Activated CD4-positive, alpha-beta T cell treated with anti-CD3 and anti-CD28 coated beads, Interleukin-2, amount 50 U/mL, for 4 hours (primary cell): Measurements from ENCODE around the gene STARD3.

Experiments used
- DNase-seq, 2 experiments: peaks; one replicate each; pipeline ENCODE4 v3.0.0-alpha.2; 2020

STARD3 gene

DNA sequence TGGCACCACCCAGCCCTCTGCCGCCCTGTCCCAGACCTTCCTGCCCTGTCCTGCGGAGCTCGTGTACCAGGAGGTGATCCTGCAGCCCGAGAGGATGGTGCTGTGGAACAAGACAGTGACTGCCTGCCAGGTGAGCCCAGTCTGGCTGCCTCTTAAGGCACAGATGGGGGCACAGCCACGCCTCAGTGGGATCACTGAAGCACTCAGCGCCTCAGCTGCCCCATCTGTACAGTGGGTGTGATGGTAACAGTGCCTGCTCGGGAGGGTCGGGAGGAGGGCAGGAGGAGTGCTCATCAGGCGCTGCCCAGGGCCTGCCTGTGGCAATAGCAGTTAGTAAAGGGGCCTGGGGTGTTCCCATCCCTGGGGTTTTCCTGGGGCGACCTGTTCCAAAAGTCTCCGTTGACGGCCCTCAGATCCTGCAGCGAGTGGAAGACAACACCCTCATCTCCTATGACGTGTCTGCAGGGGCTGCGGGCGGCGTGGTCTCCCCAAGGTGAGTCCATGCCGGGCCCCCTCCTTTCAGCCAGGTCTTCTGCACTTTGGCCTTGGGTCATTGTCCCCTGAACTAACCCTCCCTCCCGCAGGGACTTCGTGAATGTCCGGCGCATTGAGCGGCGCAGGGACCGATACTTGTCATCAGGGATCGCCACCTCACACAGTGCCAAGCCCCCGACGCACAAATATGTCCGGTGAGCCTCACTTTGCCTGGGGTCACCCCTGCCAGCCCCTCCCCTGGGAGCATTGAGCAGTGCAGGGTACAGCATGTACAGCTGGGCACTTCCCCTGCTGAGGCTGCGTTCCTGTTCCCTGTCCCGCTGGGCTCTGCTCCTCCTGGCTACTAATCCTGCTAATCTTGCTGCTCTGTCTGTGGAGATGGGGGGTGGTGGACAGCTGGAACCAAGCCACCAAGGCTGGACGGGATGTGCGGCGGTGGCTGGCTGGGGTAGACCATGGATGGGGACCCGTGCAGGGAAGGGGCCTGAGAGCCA, 23.7 kb downstream of the STARD3 start:
- DNase-seq = no peak

GRCh38 chr17:39661744-39662541, 25.0 kb downstream of the STARD3 start:
- no peak for DNase-seq

GRCh38 chr17:39662551-39663339, 25.8 kb downstream of the STARD3 start:
- no peak for DNase-seq

GRCh38 chr17:39663340-39663687, 26.4 kb downstream of the STARD3 start:
- no peak for DNase-seq

DNA sequence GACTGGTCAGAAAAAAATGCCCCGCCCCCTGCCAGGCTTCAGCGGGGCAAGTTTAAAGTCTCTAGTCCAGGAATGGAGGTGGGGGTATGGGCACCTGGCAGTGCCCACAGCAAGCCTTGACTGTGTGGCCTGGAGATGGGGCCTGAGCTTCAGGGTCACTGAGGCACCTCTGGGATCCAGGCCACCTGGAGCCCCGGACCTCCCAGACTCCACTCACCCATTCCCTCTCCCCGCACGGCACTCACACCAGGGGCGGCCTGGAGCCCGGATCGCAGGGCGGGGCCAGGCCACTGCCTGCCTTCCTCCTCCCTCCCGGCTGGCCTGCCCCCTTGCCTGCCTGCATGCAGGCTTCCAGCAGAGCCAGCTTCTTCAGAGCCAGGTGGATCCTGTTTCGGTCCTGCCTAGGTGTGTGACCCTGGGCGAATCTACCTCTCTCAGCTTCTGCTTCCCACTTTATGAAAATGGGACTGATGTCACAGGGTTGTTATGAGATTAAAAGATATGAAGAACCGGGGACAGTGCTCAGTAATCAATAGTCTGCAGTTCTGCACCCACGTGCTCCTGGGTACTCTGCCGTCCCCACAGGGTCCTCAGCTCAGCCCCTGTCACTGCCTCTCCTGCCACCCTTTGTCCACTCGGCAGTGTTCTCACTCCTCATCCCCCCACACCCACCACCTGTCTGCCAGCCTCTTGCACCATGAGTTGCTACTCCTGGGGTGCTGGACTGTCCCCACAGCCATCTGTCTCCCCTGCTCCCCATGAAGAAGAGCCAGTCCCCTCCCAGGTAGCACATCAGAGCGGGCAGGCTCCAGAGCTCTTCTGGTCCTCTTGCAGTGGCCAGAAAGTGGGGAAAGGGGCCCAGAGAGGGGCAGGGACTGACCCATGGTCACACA, 27.0 kb downstream of the STARD3 start:
- no peak for DNase-seq

GRCh38 chr17:39664581-39665561, 27.9 kb downstream of the STARD3 start, which contains the start of gene TCAP:
Gene TCAP (plus strand): TSS chr17:39665349. CDS start chr17:39665360, 11 bp downstream.
- no peak for DNase-seq

- DNase-seq = no peak
Observed at GRCh38 chr17:39665642-39666224, 28.8 kb downstream of the STARD3 start.

DNA sequence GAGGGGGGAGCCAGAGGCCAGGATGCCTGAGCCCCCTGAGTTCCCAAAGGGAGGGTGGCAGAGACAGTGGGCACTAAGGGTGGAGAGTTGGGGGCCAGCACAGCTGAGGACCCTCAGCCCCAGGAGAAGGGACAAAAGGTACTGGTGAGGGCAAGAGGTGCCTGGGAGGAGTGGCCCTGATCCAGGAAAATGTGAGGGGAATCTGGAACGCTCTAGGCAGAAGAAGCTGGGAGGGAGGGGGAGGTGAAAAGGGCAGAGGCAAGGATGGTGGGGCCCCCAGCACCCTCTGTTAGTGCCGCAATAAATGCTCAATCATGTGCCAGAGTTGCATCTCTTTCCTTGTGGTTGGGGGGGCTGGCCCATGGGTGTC, 29.3 kb downstream of the STARD3 start:
- no peak for DNase-seq

DNA sequence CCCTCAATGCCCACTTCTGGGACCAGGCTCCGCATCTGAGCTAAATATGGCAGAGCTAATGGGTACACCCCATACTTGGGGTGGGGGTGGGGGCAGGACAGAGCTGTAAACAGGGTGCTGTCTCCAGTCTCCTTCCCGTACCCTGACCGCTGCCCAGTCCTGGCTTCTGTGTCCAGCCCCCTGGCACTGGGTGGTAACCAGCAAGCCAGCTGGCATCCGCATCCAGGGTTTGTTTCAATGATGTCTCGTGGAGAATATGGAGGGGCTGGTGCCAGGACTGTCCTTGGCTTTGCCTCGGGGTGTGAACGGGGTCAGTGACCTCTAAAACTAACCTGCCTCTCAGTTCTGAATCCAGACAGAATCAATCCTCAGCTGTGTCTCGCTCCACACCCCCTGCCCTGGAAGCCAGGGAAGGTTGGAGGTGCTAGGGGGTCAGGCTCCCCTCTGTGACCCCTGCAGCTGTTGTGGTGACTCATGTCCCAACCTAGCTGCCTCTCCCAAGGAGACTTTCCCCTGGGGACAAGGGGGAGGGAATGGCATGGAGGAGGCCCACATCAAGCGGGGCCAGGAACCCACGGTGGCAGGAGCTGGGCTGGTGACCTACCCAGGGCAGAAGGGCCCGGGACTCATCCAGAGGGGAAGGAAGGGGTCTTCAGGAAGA, 29.8 kb downstream of the STARD3 start:
- no peak for DNase-seq

DNA sequence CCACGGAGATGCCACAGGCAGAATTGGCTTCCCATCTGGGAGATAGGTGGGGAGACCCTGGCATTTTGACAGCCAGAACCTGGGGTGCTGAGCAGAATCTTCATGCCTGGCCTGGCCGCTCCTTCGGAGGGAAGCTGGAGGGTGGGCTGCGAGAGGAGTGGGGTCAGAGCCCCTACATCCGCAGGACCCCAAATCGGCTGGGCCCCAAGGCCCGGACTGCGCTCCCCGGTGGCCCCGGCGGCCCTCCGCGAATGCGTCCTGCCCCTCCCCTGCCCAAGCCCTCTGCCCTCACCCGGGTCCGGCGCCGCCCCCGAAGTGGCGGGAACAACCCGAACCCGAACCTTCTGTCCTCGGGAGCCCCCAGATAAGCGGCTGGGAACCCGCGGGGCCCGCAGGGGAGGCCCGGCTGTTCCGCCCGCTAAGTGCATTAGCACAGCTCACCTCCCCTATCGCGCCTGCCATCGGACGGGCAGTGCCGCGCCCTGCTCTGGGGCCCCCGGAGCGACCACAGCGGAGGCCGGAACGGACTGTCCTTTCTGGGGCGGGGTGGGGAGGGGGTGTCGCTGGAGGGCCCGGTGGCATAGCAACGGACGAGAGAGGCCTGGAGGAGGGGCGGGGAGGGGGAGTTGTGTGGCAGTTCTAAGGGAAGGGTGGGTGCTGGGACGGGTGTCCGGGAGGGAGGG, 30.5 kb downstream of the STARD3 start:
- DNase-seq = no peak

DNA sequence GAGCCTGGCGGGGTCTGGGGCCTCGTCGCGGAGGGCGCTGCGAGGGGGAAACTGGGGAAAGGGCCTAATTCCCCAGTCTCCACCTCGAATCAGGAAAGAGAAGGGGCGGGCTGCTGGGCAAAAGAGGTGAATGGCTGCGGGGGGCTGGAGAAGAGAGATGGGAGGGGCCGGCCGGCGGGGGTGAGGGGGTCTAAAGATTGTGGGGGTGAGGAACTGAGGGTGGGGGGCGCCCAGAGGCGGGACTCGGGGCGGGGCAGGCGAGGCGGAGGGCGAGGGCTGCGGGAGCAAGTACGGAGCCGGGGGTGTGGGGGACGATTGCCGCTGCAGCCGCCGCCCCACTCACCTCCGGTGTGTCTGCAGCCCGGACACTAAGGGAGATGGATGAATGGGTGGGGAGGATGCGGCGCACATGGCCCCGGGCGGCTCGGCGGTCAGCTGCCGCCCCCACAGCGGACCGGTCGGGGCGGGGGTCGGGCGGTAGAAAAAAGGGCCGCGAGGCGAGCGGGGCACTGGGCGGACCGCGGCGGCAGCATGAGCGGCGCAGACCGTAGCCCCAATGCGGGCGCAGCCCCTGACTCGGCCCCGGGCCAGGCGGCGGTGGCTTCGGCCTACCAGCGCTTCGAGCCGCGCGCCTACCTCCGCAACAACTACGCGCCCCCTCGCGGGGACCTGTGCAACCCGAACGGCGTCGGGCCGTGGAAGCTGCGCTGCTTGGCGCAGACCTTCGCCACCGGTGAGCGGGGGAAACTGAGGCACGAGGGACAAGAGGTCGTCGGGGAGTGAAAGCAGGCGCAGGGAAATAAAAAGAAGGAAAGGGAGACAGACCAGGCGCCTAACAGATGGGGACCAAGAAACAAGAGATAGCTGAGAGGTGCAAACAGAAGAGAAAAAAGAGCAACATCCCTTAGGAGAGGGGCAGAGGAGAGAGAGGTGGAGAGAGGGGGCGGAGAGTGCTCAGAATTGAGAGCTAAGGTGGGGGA, 31.3 kb downstream of the STARD3 start, which contains the start of gene PNMT:
TSS of gene PNMT (plus strand) at position 509 of the 980 bp plus-strand sequence. CDS start at position 532, 23 bp downstream.
- DNase-seq = peak; percentile 63 to 65

GRCh38 chr17:39669897-39670735, 33.2 kb downstream of the STARD3 start:
- no peak for DNase-seq

DNA sequence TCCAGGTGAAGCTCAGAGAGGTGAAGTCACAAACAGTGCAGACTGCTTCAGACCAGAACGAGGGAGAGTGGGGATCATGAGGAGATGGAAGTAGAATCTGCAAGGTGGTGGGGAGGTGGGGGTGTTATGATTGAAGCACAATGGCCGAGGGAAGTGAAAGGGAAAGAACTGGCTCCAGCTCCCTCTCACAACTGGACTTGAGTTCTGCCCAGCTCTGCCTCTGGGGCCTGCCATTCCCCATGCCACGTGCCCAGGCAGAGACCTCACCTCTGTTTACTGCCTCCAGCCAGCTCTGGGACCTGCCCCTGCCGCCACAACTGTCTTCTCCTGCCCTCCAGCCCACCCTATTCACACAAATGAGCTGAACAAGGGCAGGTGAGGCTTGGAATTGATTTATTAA, 33.8 kb downstream of the STARD3 start:
- no peak for DNase-seq

DNA sequence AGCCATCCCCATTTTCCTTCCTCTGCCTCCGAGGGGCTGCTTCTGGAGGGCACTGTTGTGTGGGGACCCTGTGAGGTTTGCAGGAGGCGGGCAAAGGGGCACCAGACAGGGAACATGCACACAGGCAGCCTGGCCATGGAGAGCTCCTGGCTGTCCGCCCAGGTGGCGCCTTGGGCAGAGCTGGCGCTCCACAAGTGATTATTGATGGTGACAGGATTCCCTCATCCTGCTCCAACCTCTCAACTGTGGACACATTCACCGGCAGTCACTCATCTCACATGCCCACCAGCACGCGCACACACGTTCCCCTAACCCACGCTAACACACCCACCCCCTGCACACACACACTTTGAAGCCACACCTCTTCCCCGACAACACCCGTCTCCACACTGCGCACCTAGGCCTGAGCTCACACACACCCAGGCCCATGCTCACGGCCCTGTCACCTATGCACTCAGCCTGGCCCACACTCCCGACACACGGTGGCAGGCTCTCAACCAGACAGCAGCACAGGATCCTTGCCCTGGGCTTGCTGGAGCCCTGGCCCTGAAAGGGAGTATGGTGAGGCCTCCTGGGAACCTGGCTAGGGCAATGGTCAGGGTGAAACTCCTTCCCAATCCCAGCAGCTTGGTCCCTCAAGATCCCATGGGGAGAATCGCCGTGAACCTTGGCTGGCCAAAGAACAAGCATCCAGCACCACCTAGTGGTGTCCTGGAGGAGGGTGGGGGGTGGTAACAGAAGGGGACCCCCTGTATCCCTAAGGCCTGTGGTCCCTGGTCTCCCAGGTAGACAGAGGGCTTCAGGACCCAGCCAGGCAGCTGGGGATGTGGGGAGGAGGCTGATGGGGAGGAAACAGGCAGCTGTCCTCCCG, 34.9 kb downstream of the STARD3 start:
- DNase-seq = no peak

- DNase-seq = no peak
Observed at GRCh38 chr17:39672522-39673334, 35.8 kb downstream of the STARD3 start.
